Mammary epithelial cell (primary cell): Measurements from ENCODE around the gene MSMB.

ENCODE experiments used
- EZH2 ChIP-seq: IDR thresholded peaks from 2 replicates; pipeline ENCODE4 v1.6.1; 2012; ENCODE audit warnings: low read length, inconsistent platforms, borderline replicate concordance
- TF ChIP-seq, protein P1 (sequence below), 2 donors: IDR thresholded peaks in 1 of 2; conservative IDR thresholded peaks in 1 of 2; 2 replicates each; pipeline ENCODE4 v1.5.1; 2011 to 2012; ENCODE audit warnings: inconsistent platforms in 2 of 2, low read length in 2 of 2, mild to moderate bottlenecking in 2 of 2, control low read depth in 1 of 2, low read depth in 1 of 2; ENCODE audit not compliant: insufficient read depth in 1 of 2; ENCODE audit errors: extremely low read depth in 1 of 2

DNA sequence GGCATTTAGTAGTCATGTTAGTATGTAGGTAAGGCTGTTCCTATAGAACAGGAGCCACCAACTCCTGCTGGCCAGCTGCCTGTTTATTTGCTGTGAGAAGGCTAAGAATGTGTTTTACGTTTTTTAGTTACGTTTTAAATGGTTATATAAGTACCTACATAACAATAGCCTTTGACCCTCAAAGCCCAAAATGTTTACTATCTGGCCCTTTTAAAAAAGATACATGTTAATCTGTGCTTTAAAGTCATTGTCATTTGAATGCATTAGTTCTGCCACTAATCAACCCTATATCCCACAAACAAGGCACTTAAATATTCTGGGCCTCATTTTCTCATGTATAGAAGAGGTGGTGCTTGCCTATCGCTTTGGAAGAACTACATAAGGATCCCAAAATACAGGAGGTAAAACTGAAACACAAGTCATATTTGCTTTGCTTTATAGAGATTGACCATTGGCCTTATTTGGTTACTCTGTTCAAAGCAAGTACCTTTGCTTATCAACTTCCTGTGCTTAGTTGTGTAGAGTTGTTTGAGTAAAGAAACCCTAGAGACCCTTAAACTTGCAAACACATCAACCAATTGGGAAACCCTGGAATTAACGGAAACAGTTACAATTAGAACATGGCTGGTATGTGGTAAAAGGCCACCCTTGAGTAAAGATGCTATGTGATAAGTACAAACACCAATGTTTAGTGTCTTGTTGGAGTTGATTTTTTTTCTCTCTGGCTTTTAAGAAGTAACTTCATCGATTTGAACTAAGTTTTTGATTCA, 47.9 kb downstream of the MSMB start:
- TF ChIP-seq, protein P1, sequence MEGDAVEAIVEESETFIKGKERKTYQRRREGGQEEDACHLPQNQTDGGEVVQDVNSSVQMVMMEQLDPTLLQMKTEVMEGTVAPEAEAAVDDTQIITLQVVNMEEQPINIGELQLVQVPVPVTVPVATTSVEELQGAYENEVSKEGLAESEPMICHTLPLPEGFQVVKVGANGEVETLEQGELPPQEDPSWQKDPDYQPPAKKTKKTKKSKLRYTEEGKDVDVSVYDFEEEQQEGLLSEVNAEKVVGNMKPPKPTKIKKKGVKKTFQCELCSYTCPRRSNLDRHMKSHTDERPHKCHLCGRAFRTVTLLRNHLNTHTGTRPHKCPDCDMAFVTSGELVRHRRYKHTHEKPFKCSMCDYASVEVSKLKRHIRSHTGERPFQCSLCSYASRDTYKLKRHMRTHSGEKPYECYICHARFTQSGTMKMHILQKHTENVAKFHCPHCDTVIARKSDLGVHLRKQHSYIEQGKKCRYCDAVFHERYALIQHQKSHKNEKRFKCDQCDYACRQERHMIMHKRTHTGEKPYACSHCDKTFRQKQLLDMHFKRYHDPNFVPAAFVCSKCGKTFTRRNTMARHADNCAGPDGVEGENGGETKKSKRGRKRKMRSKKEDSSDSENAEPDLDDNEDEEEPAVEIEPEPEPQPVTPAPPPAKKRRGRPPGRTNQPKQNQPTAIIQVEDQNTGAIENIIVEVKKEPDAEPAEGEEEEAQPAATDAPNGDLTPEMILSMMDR (conservative IDR thresholded peaks at IDR 0.05 in 1 of 2, IDR thresholded peaks at IDR 0.05 in 1 of 2; ENCODE audit: extremely low read depth in 1 of 2, insufficient read depth in 1 of 2, low read depth in 1 of 2, low read length in 2 of 2) = no peak
- no peak for TF ChIP-seq EZH2
